DOHH2 (cell line): ENCODE data around the gene GBGT1.

Experiments
- H3F3A ChIP-seq: fragments of 200-600 bp; sonication (generic), shearing (Covaris generic); 2 replicates; pipeline ENCODE4 v1.6.0; 2016; ENCODE audit warnings: antibody characterized with exemption, mild to moderate bottlenecking; ENCODE audit not compliant: control insufficient read depth, insufficient read depth
- H3K27ac ChIP-seq: fragments of 200-600 bp; sonication (generic); 2 replicates; pipeline ENCODE4 v1.5.1; 2014; ENCODE audit warnings: low read depth, mild to moderate bottlenecking, low read length, moderate library complexity
- H3K27me3 ChIP-seq: fragments of 200-600 bp; sonication (generic); 2 replicates; pipeline ENCODE4 v1.6.1; 2014; ENCODE audit warnings: mild to moderate bottlenecking, low read length, mixed read lengths; ENCODE audit not compliant: control insufficient read depth
- H3K36me3 ChIP-seq: fragments of 200-600 bp; sonication (generic); 2 replicates; pipeline ENCODE4 v1.6.1; 2014; ENCODE audit warnings: mild to moderate bottlenecking, low read length, moderate library complexity, mixed read lengths; ENCODE audit not compliant: control insufficient read depth
- H3K4me1 ChIP-seq: fragments of 200-600 bp; sonication (generic); 2 replicates; pipeline ENCODE4 v1.6.1; 2014; ENCODE audit warnings: mild to moderate bottlenecking, low read length, mixed read lengths; ENCODE audit not compliant: control insufficient read depth
- H3K4me2 ChIP-seq: fragments of 200-600 bp; sonication (generic); 2 replicates; pipeline ENCODE4 v1.6.0; 2014; ENCODE audit warnings: mild to moderate bottlenecking, low read length, moderate library complexity
- H3K4me3 ChIP-seq: fragments of 200-600 bp; sonication (generic); 2 replicates; pipeline ENCODE4 v1.5.1; 2014; ENCODE audit warnings: mild to moderate bottlenecking, low read length, mixed read lengths
- H3K79me2 ChIP-seq: fragments of 200-600 bp; sonication (generic); 2 replicates; pipeline ENCODE4 v1.6.1; 2014; ENCODE audit warnings: mild to moderate bottlenecking, low read length, mixed read lengths; ENCODE audit not compliant: control insufficient read depth
- H3K9me2 ChIP-seq: fragments of 200-600 bp; sonication (generic); replicated peaks from 2 replicates; pipeline ENCODE4 v1.6.1; 2014; ENCODE audit warnings: mild to moderate bottlenecking, low read length, mixed read lengths; ENCODE audit not compliant: control insufficient read depth
- H3K9me3 ChIP-seq: fragments of 200-600 bp; sonication (generic); 2 replicates; pipeline ENCODE4 v1.6.1; 2014; ENCODE audit warnings: antibody characterized with exemption, low read length, mixed read lengths; ENCODE audit not compliant: control insufficient read depth, insufficient read depth
- H4K20me1 ChIP-seq: fragments of 200-600 bp; sonication (generic); 2 replicates; pipeline ENCODE4 v1.6.0; 2014; ENCODE audit warnings: low read depth, mild to moderate bottlenecking, antibody characterized with exemption, low read length, moderate library complexity; ENCODE audit not compliant: control insufficient read depth, insufficient read depth
- EZH2phosphoT487 ChIP-seq: fragments of 200-600 bp; sonication (generic); IDR thresholded peaks from 2 replicates; pipeline ENCODE4 v1.6.1; 2017; ENCODE audit warnings: borderline replicate concordance, mild to moderate bottlenecking, antibody characterized with exemption, low read length, moderate library complexity, mixed read lengths
- TF ChIP-seq, protein P1 (sequence below): fragments of 200-600 bp; sonication (generic); IDR thresholded peaks from one replicate; pipeline ENCODE4 v1.5.1; 2014; ENCODE audit warnings: antibody characterized with exemption, mild to moderate bottlenecking, low read depth, low read length; ENCODE audit not compliant: poor library complexity, severe bottlenecking

GBGT1 gene

GRCh38 chr9:133180953-133181352 lies 17.2 kb upstream of the GBGT1 start:
- H3K9me3 ChIP-seq, result no peaks in the 10 kb centered on the region
- no peaks in the 10 kb centered on the region for H3K4me1 ChIP-seq
- no peak overlapping the region for H3K4me3 ChIP-seq
- H3K27ac ChIP-seq, result no peak overlapping the region
- H3K9me2 ChIP-seq, result no peaks in the 10 kb centered on the region
- H3K27me3 ChIP-seq, result peaks cover 40% of the 10 kb centered on the region
- no peak overlapping the region for H3K4me2 ChIP-seq
- no peak for TF ChIP-seq EZH2phosphoT487
- TF ChIP-seq, protein P1, sequence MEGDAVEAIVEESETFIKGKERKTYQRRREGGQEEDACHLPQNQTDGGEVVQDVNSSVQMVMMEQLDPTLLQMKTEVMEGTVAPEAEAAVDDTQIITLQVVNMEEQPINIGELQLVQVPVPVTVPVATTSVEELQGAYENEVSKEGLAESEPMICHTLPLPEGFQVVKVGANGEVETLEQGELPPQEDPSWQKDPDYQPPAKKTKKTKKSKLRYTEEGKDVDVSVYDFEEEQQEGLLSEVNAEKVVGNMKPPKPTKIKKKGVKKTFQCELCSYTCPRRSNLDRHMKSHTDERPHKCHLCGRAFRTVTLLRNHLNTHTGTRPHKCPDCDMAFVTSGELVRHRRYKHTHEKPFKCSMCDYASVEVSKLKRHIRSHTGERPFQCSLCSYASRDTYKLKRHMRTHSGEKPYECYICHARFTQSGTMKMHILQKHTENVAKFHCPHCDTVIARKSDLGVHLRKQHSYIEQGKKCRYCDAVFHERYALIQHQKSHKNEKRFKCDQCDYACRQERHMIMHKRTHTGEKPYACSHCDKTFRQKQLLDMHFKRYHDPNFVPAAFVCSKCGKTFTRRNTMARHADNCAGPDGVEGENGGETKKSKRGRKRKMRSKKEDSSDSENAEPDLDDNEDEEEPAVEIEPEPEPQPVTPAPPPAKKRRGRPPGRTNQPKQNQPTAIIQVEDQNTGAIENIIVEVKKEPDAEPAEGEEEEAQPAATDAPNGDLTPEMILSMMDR, result no peak
- H3K79me2 ChIP-seq, result no peaks in the 10 kb centered on the region
- H3F3A ChIP-seq, result no peaks in the 10 kb centered on the region
- H4K20me1 ChIP-seq, result no peaks in the 10 kb centered on the region
- H3K36me3 ChIP-seq, result no peaks in the 10 kb centered on the region

GRCh38 chr9:133173056-133173455 lies 9.3 kb upstream of the GBGT1 start:
- TF ChIP-seq, protein P1, result no peak
- no peak for TF ChIP-seq EZH2phosphoT487
- Histone ChIP-seq H3K4me2 (no peak overlapping the region), H3K9me2 (no peaks in the 10 kb centered on the region), H3K9me3 (no peaks in the 10 kb centered on the region), H3F3A (no peaks in the 10 kb centered on the region), H4K20me1 (no peaks in the 10 kb centered on the region), H3K4me1 (peaks cover 16% of the 10 kb centered on the region), H3K36me3 (no peaks in the 10 kb centered on the region), H3K27ac (no peak overlapping the region), H3K27me3 (peaks cover 48% of the 10 kb centered on the region), H3K4me3 (no peak overlapping the region), H3K79me2 (no peaks in the 10 kb centered on the region)

DNA sequence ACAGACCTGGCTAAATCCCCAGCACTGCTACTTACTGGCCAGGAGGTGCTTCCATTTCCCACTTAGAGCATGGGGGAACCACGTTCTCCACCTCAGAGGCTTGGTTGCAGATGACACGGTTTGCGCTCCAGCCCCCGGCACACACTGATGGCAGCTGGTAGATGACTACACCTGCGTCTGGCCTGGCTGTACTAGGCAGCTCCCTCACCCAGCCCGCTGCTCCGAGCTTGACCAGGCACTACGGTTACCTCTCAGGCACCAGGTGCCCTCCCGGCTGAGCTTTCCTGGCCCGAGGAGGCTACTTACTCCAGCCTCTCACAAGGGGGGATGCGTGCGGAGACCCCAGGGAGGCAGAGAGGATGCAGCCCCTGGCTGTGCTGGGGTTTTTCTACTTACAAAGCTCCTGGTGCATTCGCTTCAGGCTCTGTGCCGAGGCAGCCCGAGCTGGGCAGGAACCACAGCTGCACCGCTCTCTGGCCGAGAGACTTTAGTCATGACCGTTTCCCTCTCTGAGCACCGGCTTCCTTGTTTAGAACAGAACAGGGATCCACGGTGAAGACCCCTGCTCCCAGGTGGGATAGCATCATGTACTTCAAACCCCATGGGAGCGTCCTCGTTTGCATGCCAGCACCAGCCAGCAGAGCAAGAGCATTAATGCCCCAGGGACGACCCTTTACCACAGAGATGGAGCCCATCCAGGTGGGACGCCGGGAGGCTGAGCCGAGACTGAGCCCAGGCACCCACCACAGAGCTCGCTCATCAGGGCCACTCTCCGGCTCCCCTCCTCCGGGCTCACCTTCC lies 7.6 kb upstream of the GBGT1 start:
- Histone ChIP-seq H3K27ac (no peak overlapping the region), H3F3A (no peaks in the 10 kb centered on the region), H3K4me3 (no peak overlapping the region), H3K4me1 (peaks cover 16% of the 10 kb centered on the region), H3K4me2 (peak overlapping the region; percentile 19), H3K79me2 (no peaks in the 10 kb centered on the region), H3K9me3 (no peaks in the 10 kb centered on the region), H4K20me1 (no peaks in the 10 kb centered on the region), H3K36me3 (no peaks in the 10 kb centered on the region), H3K27me3 (peaks cover 35% of the 10 kb centered on the region), H3K9me2 (no peaks in the 10 kb centered on the region)
- TF ChIP-seq EZH2phosphoT487, result no peak
- TF ChIP-seq, protein P1, result no peak
